Kidney epithelial cell (primary cell): ENCODE measurements around the gene CEP170B. TPM values are rescaled to one million over a fixed set of nuclear protein-coding genes. Genes with fewer than 3 reads are reported as not detected.
"Not testable (repeated sequence)": the region's sequence is repeated elsewhere in the genome, so short reads cannot be mapped to it uniquely, and the experiment has no call there.

Experiments
- DNase-seq: peaks from one replicate; pipeline ENCODE4 v3.0.0-alpha.2; 2010; ENCODE audit warnings: low read depth
- H3K27me3 ChIP-seq: 2 replicates; pipeline ENCODE4 v1.6.0; 2011; ENCODE audit warnings: low read length; ENCODE audit not compliant: control insufficient read depth, insufficient read depth
- H3K36me3 ChIP-seq: 2 replicates; pipeline ENCODE4 v1.5.1; 2011; ENCODE audit warnings: low read length; ENCODE audit not compliant: control insufficient read depth, insufficient read depth
- H3K4me3 ChIP-seq: 2 replicates; pipeline ENCODE4 v1.5.1; 2011; ENCODE audit warnings: low read depth, mild to moderate bottlenecking, control low read depth, low read length
- total RNA-seq: library from RNA; depleted of rRNA; stranded (reverse); fragments of >200 nt; gene quantifications from 2 replicates; pipeline ENCODE4 v1.2.3, GENCODE V29; 2015
- TF ChIP-seq, protein P1 (sequence below): IDR thresholded peaks from 2 replicates; pipeline ENCODE4 v1.5.1; 2011; ENCODE audit warnings: mild to moderate bottlenecking, moderate library complexity, low read length, control low read depth, inconsistent platforms; ENCODE audit not compliant: insufficient read depth, poor library complexity, severe bottlenecking

Gene CEP170B
- total RNA-seq, 1 donor from 2014 or later, result 51.9 TPM

DNA sequence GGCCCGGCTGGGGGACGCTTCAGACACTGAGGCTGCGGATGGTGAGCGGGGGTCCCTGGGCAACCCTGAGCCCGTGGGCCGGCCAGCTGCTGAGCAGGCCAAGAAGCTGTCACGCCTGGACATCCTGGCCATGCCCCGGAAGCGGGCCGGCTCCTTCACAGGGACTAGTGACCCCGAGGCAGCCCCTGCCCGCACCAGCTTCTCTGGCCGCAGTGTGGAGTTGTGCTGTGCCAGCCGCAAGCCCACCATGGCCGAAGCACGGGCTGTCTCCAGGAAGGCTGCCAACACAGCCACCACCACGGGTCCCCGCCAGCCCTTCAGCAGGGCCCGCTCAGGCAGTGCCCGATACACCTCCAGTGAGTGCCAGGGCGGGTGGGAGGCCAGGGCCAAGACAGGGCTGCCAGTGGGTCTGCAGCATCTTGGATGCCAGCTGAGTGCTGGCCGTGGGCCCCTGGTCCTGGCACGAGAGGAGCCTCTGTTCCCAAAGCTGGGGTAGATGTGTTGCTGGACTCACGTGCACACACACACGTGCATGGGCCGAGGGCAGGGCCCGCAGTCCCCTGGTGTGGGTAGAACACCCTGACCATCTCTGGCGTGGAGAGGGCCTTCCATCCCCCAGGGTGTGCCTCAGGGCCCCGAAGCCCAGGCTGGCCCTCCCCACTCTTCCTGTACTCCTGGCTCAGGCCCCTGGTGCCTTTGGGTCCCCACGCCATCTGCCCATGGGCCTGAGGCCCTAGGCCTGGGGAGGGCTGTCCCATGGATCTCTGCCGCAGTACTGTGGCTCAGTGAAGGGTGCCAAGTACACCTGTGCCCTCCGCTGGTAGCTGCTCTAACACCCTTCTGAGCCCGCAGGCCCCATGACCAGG lies 22.8 kb downstream of the CEP170B start:
- peaks cover 4% of the 10 kb centered on the region for H3K36me3 ChIP-seq
- H3K27me3 ChIP-seq, result no peaks in the 10 kb centered on the region
- no peak overlapping the region for H3K4me3 ChIP-seq
- DNase-seq, result no peak
- TF ChIP-seq, protein P1, sequence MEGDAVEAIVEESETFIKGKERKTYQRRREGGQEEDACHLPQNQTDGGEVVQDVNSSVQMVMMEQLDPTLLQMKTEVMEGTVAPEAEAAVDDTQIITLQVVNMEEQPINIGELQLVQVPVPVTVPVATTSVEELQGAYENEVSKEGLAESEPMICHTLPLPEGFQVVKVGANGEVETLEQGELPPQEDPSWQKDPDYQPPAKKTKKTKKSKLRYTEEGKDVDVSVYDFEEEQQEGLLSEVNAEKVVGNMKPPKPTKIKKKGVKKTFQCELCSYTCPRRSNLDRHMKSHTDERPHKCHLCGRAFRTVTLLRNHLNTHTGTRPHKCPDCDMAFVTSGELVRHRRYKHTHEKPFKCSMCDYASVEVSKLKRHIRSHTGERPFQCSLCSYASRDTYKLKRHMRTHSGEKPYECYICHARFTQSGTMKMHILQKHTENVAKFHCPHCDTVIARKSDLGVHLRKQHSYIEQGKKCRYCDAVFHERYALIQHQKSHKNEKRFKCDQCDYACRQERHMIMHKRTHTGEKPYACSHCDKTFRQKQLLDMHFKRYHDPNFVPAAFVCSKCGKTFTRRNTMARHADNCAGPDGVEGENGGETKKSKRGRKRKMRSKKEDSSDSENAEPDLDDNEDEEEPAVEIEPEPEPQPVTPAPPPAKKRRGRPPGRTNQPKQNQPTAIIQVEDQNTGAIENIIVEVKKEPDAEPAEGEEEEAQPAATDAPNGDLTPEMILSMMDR, result no peak

DNA sequence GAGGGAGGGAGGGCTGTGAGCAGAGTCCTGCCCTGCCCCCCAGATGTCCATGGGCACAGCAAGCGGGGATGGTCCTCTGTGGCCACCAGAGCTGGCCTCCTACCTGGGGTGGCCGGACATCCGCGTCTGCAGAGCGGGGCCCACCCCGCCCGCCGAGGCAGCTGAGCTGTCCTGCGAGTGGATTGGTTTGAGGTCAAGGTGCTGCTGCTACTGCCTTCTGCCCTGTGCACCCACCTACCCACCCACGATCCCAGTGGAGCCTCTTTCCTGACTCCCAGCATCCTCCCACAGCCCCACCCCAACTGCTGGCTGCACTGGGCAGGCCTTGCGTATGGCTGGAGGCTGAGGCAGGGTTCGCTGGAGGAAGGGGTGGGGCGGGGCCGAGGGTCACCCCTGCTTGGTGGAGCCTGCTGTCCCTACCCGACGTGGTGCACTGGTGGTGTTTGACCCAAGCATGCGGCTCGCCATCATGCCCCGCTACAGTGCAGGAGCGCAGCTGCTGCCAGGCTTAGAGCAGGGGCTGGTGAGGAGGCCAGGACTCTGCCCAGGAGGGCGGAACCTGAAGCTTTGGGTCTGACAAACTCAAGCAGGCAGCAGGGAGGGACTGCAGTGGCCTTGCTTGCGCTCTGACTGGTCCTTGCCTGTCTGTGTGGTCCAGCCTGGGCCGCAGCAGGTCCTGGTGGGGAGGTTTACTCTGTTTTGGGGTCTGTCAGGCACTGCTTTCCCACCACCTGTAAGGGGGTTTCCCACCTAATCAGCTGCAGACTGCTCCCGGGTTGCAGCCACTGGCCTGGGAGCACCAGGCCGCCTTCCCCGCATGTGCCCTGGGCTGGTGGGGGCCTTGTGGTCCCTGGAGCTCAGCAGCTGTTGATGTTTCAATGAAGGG lies 23.7 kb downstream of the CEP170B start:
- Histone ChIP-seq H3K36me3 (peaks cover 2% of the 10 kb centered on the region), H3K27me3 (no peaks in the 10 kb centered on the region), H3K4me3 (no peak overlapping the region)
- no peak for DNase-seq
- TF ChIP-seq, protein P1, result no peak

DNA sequence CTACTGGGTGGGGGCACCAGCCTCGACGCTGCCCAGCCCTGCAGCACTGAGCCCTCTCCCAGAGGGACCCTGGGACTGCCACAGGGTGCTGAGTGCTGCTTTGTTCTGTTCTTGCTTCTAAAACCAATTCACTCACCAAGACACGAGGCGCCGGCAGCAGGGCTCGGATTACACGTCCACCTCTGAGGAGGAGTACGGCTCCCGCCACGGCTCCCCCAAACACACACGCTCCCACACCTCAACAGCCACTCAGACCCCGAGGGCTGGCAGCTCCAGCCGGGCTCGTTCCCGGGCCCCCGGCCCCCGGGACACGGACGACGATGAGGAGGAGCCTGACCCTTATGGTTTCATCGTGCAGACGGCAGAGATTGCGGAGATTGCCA lies 24.3 kb downstream of the CEP170B start:
- DNase-seq, result no peak
- Histone ChIP-seq H3K36me3 (peaks cover 2% of the 10 kb centered on the region), H3K27me3 (no peaks in the 10 kb centered on the region), H3K4me3 (no peak overlapping the region)
- TF ChIP-seq, protein P1, result no peak

DNA sequence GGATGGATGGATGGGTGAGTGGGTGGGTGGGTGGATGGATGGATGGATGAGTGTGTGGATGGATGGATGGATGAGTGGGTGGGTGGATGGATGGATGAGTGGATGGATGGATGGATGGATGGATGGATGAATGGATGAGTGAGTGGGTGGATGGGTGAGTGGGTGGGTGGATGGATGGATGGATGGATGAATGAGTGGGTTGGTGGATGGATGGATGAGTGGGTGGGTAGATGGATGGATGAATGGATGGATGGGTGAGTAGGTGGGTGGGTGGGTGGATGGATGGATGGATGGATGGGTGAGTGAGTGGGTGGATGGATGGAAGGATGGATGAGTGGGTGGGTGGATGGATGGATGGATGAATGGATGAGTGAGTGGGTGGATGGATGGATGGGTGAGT lies 25.2 kb downstream of the CEP170B start:
- not testable (repeated sequence) for DNase-seq, H3K36me3 ChIP-seq

DNA sequence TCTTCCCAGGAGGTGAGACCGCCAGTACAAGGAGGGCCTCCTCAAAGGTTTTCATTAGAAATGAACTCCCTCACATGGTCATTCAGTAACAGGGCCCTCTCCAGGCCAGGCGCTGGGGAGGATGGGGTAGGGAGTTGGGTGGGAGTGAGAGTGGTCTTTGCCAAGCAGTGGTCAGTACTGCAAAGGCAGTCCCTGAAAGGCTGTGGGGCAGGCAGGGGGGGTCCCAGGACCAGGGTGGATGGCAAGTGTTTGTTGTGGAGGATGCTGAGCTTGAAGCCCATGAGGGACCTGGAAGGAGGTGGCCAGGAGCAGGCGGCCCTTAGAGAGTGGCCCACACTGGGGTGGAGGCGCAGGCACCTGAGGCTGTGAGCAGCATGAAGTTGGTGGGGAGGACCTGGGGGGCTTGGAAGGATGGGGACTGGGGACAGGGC lies 26.1 kb downstream of the CEP170B start:
- no peak overlapping the region for H3K4me3 ChIP-seq
- H3K36me3 ChIP-seq, result peaks cover 2% of the 10 kb centered on the region
- no peaks in the 10 kb centered on the region for H3K27me3 ChIP-seq
- TF ChIP-seq, protein P1, result no peak
- DNase-seq, result no peak

More for the DNA sequence above, 25.2 kb downstream of the CEP170B start:
- H3K27me3 ChIP-seq, H3K4me3 ChIP-seq: not testable (repeated sequence)
